ENCODE results near the gene TBC1D30. TPM values are rescaled to one million over a fixed set of nuclear protein-coding genes. Genes with fewer than 3 reads are reported as not detected.

TBC1D30 gene
- total RNA-seq, 1 experiment from 2014 or later: 2.0 TPM

GRCh38 chr12:64794305-64794704 lies 30.1 kb upstream of the TBC1D30 start:
- POLR2A ChIA-PET (ENCODE audit: low non-redundant PET): no interaction called here
- Histone ChIP-seq H3K36me3 (ENCODE audit: insufficient read depth, low read length, poor library complexity, severe bottlenecking) (no peaks in the 10 kb centered on the region), H3K27me3 (replicated peaks; ENCODE audit: insufficient read depth, low read depth, low read length, poor library complexity) (no peaks in the 10 kb centered on the region), H3K27ac (ENCODE audit: low read depth, low read length, poor library complexity, severe bottlenecking) (no peak overlapping the region), H3K4me3 (ENCODE audit: low read depth, low read length, poor library complexity, severe bottlenecking) (no peak overlapping the region), H3K9me3 (ENCODE audit: low read depth, low read length, poor library complexity, severe bottlenecking) (no peaks in the 10 kb centered on the region), H3K4me1 (ENCODE audit: insufficient read depth, low read length, poor library complexity, severe bottlenecking) (no peaks in the 10 kb centered on the region)
- CTCF ChIA-PET: interaction anchor here (0.7 kb wide), 1 partner anchor 414 kb away, joined by 3 read pairs; no protein-coding TSS in a partner anchor
- intact Hi-C loops (cut with micrococcal nuclease; ENCODE audit: unreplicated experiment): no loop called here
- no peak for DNase-seq (ENCODE audit: low spot score)
- no TSS peak for BruUV-seq (replicated peaks)
- no peak for TF ChIP-seq CTCF (conservative IDR thresholded peaks at IDR 0.05; ENCODE audit: low read depth, low read length)
- TF ChIP-seq EZH2 (IDR thresholded peaks at IDR 0.05; ENCODE audit: borderline replicate concordance, low read depth, low read length, poor library complexity, severe bottlenecking): no peak

- ChIA-PET CTCF (interaction anchor here (0.6 to 1.3 kb wide), 7 partner anchors 38 to 1614 kb away, joined by 3 to 9 read pairs (median 4); no protein-coding TSS in a partner anchor), POLR2A (ENCODE audit: low non-redundant PET) (interaction anchor here (0.7 kb wide), 1 partner anchor 1831 kb away, joined by 13 read pairs; no protein-coding TSS in a partner anchor)
- Histone ChIP-seq H3K27me3 (replicated peaks; ENCODE audit: insufficient read depth, low read depth, low read length, poor library complexity) (no peaks in the 10 kb centered on the region), H3K9me3 (ENCODE audit: low read depth, low read length, poor library complexity, severe bottlenecking) (no peaks in the 10 kb centered on the region), H3K4me3 (ENCODE audit: low read depth, low read length, poor library complexity, severe bottlenecking) (no peak overlapping the region), H3K36me3 (ENCODE audit: insufficient read depth, low read length, poor library complexity, severe bottlenecking) (no peaks in the 10 kb centered on the region), H3K4me1 (ENCODE audit: insufficient read depth, low read length, poor library complexity, severe bottlenecking) (no peaks in the 10 kb centered on the region), H3K27ac (ENCODE audit: low read depth, low read length, poor library complexity, severe bottlenecking) (no peak overlapping the region)
- DNase-seq (ENCODE audit: low spot score): peak; percentile 90
- TF ChIP-seq CTCF (conservative IDR thresholded peaks at IDR 0.05; ENCODE audit: low read depth, low read length) (peak; percentile 90), EZH2 (IDR thresholded peaks at IDR 0.05; ENCODE audit: borderline replicate concordance, low read depth, low read length, poor library complexity, severe bottlenecking) (no peak)
- no TSS peak for BruUV-seq (replicated peaks)
- intact Hi-C loops (cut with micrococcal nuclease; ENCODE audit: unreplicated experiment): no loop called here
These were observed 28.1 kb upstream of the TBC1D30 start for GRCh38 chr12:64796205-64796845.

GRCh38 chr12:64797156-64797555 lies 27.3 kb upstream of the TBC1D30 start:
- H3K27me3 ChIP-seq (replicated peaks; ENCODE audit: insufficient read depth, low read depth, low read length, poor library complexity): no peaks in the 10 kb centered on the region
- H3K36me3 ChIP-seq (ENCODE audit: insufficient read depth, low read length, poor library complexity, severe bottlenecking): no peaks in the 10 kb centered on the region
- BruUV-seq (replicated peaks): no TSS peak
- H3K27ac ChIP-seq (ENCODE audit: low read depth, low read length, poor library complexity, severe bottlenecking): no peak overlapping the region
- no peaks in the 10 kb centered on the region for H3K9me3 ChIP-seq (ENCODE audit: low read depth, low read length, poor library complexity, severe bottlenecking)
- intact Hi-C loops (cut with micrococcal nuclease; ENCODE audit: unreplicated experiment): no loop called here
- POLR2A ChIA-PET (ENCODE audit: low non-redundant PET): no interaction called here
- no peak overlapping the region for H3K4me3 ChIP-seq (ENCODE audit: low read depth, low read length, poor library complexity, severe bottlenecking)
- DNase-seq (ENCODE audit: low spot score): no peak
- H3K4me1 ChIP-seq (ENCODE audit: insufficient read depth, low read length, poor library complexity, severe bottlenecking): no peaks in the 10 kb centered on the region
- no peak for TF ChIP-seq EZH2 (IDR thresholded peaks at IDR 0.05; ENCODE audit: borderline replicate concordance, low read depth, low read length, poor library complexity, severe bottlenecking)
- TF ChIP-seq CTCF (conservative IDR thresholded peaks at IDR 0.05; ENCODE audit: low read depth, low read length): no peak
- CTCF ChIA-PET: interaction anchor here (0.7 kb wide), 1 partner anchor 16 kb away, joined by 9 read pairs; no protein-coding TSS in a partner anchor
